GM19463 (cell line): ENCODE results near the gene MARCHF2.
A peak's percentile ranks its signal among the peaks of the same experiment; 100 is the strongest.
"Not testable (repeated sequence)": the region's sequence is repeated elsewhere in the genome, so short reads cannot be mapped to it uniquely, and the experiment has no call there.

ENCODE experiments used
- ATAC-seq: cut with Tn5 transposase; IDR thresholded peaks from one replicate; pipeline ENCODE4 v1.9.1; 2021; ENCODE audit warnings: mild to moderate bottlenecking, moderate library complexity; ENCODE audit not compliant: unreplicated experiment

MARCHF2 gene

DNA sequence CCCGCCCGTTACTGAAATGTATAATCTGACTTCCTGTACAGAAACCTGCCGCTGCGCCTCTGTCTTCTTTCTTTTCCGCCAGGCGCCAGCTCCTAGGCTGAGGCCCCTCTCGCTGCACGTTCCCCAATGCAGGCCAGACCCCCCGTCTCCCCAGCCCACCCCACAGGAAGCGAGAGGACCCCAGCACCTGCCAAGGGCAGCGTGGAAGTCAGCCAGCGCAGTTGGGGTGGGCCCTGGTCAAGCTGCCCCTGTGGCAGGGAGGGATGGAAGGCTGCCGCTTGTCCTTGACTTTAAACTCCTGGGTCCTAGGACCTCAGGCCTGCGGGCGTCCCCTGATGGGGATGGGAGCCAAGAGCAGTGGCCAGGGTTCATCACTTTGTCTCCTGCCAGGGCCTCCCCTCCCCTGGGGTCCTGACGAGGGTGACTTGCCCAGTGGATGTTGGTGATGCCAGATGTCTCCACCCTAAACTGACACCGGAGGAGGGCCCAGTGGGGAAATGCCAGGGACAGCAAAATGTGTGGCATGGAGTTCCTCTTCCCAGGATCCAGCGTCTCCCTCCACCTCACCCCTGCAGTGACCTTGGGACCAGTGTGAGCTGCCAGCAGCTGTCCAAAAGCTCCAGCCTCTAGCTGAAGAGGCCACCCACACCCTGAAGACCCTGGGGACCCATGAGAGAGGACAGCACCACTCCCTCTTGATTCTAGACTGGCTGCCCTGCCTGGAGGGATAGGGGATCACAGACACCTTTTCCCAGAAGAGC, 8.5 kb upstream of the MARCHF2 start:
- ATAC-seq: no peak

DNA sequence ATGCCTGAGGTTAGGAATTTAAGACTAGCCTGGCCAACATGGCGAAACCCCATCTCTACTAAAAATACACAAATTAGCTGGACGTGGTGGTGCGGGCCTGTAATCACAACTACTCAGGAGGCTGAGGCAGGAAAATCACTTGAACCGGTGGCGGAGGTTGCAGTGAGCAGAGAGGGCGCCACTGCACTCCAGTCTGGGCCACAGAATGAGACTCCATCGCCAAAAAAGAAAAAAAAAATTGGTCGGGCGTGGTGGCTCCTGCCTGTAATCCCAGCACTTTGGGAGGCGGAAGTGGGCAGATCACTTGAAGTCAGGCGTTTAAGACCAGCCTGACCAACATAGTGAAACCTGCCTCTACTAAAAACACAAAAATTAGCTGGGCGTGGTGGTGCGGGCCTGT, 2.4 kb upstream of the MARCHF2 start:
- not testable (repeated sequence) for ATAC-seq

DNA sequence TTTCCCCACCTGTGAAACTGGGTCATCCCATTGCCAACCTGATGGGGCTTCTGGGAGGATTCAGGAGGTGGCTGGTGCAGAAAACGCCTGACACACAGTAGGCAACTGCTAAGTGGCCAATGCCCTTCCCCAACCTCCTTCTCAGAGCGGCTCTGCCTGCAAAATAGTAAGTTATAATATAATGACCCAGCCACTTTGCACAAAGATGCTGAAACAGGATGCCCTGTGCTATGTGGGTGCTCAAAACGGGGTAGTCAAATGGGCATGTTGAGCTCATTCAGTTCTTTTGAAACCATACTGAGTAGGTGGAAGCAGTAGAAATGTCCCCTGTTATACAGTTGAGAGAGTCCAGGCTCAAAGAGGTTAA, 507 bp downstream of the MARCHF2 start:
- ATAC-seq: no peak

DNA sequence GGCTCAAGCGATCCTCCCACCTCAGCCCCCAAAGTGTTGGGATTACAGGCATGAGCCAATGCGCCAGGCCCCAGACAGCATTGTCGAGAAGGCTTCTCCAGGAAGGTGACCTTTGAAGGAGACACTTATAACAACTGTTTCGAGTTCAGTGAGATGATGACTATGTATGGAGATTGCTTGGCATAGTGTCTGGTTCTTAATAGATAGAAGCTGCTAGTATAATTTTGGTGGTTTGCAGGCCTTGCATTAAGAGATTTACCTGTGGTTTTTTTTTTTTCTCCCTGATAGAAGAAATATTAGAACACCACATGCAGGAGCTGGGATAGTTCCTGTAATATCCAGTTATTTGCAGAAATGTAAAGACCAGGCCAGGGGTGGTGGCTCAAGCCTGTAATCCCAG, 3.7 kb downstream of the MARCHF2 start:
- no peak for ATAC-seq

DNA sequence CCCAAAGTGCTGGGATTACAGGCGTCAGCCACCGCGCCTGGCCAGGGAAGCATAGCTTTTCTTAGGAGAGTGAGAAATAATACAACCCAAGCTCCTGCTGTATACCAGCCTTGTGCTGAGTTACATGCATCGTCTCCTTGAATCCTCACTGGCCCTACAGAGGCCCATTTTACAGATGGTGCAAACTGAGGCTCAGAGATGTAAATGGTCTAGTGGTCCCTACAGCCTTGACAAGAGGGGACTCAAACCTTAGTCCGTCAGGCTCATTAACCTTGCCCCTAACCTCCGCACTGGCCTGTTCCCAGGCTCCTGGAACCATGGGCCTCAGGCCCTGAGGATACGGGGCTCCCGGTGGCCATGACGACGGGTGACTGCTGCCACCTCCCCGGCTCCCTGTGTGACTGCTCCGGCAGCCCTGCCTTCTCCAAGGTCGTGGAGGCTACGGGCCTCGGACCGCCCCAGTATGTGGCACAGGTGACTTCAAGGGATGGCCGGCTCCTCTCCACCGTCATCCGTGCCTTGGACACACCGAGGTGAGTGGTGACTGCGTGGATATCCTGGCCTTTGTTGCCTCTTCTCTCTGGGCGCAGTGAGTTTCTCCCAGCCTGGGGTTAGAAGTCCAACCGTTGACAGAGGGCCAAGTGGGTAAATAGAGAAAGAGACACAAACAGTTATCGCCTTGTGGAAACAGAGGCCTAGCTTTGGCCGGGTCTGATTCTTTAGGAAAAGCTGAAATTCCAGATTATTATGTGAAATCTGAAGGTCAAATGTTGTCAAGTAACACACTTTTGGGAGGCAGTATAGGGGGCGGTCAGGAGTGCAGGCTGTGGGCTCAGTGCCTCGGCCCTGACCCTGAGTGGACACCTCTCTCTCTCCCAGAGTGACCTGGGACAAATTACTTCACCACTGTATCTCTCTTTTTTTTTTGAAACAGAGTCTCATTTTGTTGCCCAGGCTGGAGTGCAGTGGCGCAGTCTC, 8.7 kb downstream of the MARCHF2 start:
- no peak for ATAC-seq

DNA sequence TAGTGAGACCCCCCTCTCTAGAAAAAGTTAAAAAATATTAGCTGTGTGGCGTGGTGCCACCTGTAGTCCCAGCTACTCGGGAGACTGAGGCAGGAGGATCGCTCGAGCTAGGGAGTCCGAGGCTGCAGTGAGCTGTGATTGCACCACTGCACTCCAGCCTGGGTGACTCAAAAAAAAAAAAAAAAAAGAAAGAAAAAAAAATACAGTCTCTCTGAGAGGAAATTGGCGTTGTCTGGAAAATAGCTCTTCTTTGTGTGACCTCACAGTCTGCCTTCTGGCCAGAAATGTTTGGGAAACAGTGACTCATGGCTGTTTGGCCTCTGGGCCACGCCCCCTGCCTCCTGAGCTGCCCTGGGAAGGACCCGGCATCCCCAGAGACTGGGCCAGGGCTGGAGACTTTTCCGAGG, 10.7 kb downstream of the MARCHF2 start:
- ATAC-seq: no peak

DNA sequence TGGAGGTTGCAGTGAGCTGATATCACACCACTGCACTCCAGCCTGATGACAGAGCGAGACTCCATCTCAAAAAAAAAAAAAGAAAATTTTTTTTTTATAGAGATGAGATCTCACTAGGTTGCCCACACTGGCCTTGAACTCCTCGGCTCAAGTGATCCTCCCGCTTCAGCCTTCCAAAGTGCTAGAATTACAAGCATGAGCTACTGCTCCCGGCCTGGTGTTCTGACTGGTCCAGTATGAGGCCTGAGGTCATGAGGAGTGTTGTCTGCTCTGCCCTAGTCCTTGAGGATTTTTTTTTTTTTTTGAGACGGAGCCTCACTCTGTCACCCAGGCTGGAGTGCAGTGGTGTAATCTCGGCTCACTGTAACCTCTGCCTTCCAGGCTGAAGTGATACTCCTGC, 12.2 kb downstream of the MARCHF2 start:
- not testable (repeated sequence) for ATAC-seq

DNA sequence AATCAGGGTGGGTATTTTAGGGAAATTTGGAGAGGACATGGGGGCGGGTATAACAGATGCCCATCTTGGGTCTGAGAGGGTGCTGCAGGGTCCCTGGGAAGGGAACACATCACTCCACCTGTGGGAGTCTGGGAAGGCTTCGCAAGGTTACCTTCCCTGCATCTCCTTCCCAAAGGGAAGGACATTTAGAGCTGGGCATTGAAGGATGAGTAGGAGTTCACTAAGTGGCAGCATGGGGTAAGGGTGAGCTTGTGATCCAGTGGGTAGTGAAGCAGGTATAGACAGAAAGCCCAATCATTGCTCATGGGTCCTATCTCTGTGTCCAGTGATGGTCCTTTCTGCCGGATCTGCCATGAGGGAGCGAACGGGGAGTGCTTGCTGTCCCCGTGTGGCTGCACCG, 13.2 kb downstream of the MARCHF2 start:
- ATAC-seq: no peak

DNA sequence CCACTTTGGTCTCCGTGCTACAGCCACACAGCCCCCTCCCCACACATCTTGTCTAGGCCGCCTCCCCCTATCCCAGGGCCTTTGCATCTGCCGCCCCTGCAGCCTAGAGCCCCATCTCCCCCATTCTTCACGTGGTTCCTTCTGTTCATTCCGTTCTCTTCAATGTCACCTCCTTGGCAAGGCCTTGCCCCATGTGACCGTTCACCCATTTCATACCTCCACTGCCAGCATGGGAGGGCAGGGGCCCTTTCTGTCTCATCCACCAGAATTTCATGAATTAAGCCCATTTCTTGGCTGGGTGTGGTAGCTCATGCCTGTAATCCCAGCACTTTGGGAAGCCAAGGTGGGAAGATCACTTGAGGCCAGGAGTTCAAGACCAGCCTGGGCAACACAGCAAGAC, 15.9 kb downstream of the MARCHF2 start:
- no peak for ATAC-seq

DNA sequence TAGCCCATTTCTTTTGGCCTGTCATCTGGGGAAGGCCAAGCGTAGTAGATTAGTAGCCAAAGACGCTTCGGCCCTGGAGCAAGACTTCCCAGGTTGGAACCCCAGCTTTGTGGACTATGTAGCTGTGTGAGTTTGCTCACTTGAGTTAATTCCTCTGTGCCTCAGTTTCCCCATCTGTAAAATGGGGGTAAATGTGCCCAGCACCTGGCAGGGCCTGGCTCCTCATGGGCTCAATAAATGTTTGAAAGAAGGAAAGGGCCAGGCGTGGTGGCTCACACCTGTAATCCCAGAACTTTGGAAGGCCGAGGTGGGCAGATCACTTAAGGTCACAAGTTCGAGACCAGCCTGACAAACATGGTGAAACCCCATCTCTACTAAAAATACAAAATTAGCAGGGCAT, 16.7 kb downstream of the MARCHF2 start:
- no peak for ATAC-seq

DNA sequence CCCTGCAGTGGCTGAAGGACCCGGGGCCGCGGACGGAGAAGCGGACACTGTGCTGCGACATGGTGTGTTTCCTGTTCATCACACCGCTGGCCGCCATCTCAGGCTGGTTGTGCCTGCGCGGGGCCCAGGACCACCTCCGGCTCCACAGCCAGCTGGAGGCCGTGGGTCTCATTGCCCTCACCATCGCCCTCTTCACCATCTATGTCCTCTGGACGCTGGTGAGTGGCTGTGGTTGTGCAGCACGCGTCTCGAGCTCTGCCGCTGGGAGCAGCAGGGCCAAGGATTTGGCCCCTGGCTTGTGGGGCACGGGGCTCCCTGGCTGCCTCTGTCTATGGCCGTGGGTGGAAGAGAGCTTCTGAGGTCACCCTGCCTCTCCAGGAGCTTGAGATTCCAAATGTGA, 17.5 kb downstream of the MARCHF2 start:
- ATAC-seq: no peak

DNA sequence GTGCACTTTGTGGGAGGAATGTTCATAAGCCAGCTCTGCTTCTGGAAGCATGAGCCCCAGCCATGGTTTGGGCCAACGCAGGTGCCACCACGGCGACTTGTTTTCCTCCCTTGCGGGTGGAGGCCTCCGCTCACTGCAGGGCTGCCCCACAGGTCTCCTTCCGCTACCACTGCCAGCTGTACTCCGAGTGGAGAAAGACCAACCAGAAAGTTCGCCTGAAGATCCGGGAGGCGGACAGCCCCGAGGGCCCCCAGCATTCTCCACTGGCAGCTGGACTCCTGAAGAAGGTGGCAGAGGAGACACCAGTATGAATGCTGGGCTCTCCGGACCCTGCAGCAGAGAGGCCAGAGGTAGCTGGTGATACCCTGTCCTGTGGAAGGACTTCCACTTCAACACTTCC, 25.1 kb downstream of the MARCHF2 start:
- no peak for ATAC-seq

DNA sequence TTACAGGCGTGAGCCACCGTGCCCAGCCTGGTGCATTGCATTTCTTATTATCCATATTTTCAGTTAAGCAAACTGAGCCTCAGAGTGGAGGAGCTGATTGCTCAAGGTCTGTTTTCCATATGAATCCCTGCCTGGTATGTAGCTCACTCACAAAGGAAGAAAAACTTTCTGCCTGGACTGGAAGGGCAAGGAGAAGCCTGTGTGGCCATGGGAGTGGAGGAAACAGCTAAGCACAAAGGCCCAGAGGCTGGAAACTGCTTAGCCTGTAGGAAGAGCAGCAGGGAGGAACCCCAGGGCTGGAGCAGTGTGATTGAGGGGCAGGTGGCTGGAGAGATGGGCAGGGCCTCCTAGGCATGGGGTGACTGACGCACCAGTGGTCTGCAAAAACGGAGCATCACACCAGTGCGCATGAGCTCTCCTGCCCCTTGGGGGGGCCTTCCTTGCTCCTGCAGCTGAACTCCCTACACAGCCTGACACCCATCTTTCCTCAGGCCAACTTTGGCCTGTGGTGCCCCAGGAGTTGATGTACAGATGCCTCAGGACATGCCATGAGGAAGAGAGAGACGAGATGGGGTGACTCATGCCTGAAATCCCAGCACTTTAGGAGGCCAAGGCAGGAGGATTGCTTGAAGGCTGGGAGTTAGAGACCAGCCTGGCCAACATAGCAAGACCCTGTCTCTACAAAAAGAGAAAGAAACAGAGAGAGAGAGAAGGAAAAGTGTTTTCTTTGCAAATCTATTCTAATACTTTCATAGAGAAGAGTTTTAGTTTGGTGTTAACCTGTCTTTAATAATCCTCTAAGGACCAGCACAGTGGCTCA, 28.8 kb downstream of the MARCHF2 start:
- ATAC-seq: no peak

DNA sequence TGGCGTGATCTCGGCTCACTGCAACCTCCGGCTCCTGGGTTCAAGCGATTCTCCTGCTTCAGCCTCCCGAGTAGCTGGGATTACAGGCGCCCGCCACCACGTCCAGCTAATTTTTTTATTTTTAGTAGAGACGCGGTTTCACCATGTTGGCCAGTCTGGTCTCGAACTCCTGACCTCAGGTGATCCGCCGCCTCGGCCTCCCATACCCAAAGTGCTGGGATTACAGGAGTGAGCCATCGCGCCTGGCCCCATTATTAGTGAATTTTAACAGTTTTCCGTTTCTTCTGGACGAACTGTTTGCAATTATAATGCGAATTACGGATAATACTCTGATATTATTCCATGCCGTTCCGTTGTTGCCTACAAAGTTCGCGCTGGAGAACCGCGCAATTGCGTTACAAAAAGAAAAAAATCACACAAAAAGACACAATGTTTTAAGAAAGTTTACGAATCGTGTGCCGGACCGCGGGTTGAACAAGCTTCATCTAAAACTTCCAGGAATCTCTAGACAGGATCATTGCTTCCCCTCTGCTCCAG, 31.1 kb downstream of the MARCHF2 start:
- ATAC-seq: not testable (repeated sequence)

DNA sequence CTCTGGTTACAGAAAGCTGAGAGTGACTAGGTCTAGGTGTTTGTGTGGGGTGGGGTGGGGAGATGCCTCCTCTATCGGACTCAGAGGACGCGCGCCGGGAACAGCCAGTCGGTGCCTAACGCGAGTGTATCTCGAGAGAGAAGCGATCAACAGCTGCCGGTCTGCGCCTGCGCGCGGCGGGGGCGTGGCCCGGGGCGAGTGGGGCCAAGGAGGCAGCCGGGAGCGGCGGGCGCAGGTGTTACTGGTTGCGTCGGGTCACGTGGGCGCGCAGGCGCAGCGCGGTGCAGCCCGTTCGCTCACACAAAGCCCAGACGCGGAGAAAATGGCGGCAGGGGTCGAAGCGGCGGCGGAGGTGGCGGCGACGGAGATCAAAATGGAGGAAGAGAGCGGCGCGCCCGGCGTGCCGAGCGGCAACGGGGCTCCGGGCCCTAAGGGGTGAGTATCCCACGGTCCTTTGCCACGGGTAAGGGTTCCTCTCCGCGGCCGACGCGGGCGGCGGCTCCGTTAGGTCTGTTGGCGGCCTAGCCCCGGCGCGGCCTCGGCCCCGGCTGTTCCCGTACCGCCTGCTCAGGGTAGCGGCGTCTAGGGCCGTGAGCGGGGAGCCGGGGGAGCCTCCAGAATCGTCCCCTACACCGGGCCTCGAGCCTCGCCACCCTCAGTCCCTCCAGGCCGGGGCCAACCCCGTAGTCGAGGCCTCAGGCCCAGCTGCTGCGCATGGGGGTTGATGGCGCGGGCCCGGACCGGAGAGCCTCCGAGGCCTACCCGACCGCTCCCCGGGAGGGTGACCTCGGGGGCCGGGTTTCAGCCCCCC, 31.8 kb downstream of the MARCHF2 start, which contains the start of gene HNRNPM:
Gene HNRNPM (plus strand): TSS at position 299 of the 811 bp plus-strand sequence. CDS start 24 bp downstream, at position 323.
- ATAC-seq: peak; percentile 85

DNA sequence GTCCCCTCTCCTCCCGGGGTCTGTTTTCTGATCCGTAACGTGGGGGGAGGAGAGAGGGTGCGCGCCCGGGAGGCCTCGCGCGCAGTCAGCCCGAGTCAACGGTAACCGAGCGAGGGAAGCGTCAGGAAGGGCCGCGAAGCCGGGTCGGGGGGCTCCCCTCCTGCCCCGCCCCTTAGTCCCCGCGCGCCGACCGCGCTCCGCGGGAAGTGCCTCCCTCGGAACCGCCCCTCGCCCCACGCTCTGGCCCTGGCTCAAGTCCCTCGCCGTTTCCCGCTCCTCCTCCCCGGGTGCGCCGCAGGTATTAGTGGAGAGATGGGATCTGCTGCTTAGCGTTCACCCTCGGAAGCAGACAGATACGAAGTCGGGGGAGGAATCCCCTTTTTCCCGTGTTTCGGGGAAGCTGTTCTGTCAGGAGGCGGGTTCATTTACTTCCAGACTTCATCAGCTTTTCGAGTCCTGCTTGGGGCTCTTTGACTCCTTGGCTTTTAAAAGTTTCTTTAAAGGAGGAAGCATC, 32.4 kb downstream of the MARCHF2 start:
- ATAC-seq: peak; percentile 35

DNA sequence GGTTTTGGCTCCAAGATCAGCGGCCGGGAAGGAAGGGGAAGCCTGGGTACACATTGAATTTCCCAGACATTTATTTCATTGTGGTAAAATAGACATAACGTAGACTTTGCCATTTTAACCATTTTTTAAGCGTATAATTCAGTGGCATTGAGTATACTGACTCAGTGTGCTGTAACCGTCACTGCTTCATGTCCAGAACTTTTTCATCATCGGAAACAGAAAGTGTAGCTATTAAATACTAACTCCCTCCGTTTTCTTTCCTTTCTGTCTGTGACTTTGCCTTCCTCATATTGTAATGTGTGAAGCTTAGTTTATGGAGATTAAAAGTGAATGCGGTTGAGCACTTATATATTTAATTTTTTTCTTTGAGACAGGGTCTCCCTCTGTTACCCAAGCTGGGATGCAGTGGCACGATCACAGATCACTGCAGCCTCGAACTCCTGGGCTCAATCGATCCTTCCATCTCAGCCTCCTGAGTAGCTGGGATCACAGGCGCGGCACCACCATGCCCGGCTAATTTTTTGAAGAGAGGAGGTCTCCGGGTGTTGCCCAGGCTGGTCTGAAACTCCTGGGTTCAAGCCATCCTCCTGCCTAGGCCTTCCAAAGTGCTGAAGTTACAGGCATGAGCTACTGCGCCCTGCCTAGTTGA, 33.1 kb downstream of the MARCHF2 start:
- ATAC-seq: no peak

DNA sequence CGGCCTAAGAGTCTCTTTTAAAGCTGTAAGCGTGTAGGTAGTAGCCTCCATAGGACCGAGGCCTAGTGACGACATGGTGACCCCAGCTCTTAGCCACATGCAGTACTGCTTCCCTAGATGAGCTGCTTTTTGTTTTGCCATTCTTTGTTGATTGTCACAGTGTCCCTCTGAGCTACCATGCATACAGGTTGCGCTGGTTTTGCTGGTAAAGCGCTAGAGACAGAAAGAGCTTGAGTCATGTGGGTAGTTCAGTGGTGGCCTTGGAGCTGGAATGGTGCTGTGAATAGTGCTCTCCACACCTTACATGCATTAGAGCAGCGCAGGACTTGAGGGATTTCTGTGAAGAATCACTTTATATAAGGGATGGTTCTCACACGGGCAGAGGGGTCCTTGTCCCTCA, 36.7 kb downstream of the MARCHF2 start:
- no peak for ATAC-seq

DNA sequence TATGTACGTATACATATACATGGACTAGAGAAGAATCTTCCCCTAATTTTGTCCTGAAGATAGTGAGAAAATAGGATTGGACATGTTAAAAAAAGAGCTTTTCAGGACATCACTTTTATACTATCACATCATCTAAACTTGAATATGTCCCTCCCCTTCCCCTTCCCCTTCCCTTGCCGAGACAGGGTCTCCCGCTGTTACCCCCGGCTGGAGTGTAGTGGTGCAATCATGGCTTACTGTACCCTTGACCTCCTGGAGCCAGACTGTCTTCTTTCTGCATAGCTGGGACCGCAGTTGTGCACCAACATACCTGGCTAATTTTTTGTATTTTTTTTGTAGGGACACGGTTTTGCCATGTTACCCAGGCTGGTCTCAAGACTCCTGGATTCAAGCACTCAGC, 38.3 kb downstream of the MARCHF2 start:
- ATAC-seq: no peak
